ENCODE data around the gene ZNF311.

ZNF311 gene

DNA sequence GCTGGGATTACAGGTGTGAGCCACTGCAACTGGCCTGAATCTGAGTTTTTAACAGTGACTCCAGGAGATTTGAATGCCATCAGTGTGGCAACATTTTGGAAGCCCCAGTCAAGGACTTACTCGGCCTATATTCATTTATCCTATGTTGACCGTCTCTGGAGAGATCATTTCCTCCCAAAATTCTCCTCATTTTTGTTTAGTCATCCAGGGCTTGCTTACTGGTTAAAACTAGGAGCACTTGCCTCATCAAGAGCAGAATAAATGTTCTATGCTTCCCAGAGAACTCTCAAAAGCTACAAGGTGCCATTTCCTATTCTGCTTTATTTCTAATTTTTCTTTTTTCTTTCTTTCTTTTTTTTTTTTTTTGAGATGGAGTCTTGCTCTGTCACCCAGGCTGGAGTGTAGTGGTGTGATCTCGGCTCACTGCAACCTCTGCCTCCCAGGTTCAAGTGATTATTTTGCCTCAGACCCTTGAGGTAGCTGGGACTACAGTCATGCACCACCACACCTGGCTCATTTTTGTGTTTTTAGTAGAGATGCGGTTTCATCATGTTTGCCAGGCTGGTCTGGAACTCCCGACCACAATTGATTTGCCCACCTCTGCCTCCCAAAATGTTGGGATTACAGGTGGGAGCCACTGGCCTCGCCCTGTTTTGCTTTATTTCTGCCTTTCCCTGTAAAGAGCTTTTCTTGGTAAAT, 57.9 kb downstream of the ZNF311 start:
- ChIA-PET POLR2A (ENCODE audit: low non-redundant PET) (no interaction called here), CTCF (interaction anchor here (1.1 to 1.2 kb wide), 2 partner anchors 34 to 69 kb away, joined by 3 read pairs; no protein-coding TSS in a partner anchor)
- TF ChIP-seq, protein P1, sequence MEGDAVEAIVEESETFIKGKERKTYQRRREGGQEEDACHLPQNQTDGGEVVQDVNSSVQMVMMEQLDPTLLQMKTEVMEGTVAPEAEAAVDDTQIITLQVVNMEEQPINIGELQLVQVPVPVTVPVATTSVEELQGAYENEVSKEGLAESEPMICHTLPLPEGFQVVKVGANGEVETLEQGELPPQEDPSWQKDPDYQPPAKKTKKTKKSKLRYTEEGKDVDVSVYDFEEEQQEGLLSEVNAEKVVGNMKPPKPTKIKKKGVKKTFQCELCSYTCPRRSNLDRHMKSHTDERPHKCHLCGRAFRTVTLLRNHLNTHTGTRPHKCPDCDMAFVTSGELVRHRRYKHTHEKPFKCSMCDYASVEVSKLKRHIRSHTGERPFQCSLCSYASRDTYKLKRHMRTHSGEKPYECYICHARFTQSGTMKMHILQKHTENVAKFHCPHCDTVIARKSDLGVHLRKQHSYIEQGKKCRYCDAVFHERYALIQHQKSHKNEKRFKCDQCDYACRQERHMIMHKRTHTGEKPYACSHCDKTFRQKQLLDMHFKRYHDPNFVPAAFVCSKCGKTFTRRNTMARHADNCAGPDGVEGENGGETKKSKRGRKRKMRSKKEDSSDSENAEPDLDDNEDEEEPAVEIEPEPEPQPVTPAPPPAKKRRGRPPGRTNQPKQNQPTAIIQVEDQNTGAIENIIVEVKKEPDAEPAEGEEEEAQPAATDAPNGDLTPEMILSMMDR (conservative IDR thresholded peaks at IDR 0.05; ENCODE audit: low read depth) = no peak
- peak overlapping the region; percentile 37 for H3K27ac ChIP-seq
- no peak for DNase-seq (ENCODE audit: low spot score)

GRCh38 chr6:28945349-28945748, 59.8 kb downstream of the ZNF311 start:
- ChIA-PET CTCF (no interaction called here), POLR2A (ENCODE audit: low non-redundant PET) (no interaction called here)
- no peak for DNase-seq (ENCODE audit: low spot score)
- TF ChIP-seq, protein P1 (conservative IDR thresholded peaks at IDR 0.05; ENCODE audit: low read depth) = no peak
- no peak overlapping the region for H3K27ac ChIP-seq

All from RWPE1 (cell line).